SU-DHL-6 (cell line): Measurements from ENCODE around the gene PDGFB.
"Not testable (repeated sequence)": the region's sequence is repeated elsewhere in the genome, so short reads cannot be mapped to it uniquely, and the experiment has no call there.

Experiments used
- H2AFZ ChIP-seq: fragments of 200-600 bp; sonication (generic); 2 replicates; pipeline ENCODE4 v1.6.1; 2014; ENCODE audit warnings: low read depth, mild to moderate bottlenecking, moderate library complexity, mixed read lengths, antibody characterized with exemption, low read length; ENCODE audit not compliant: severe bottlenecking
- H3F3A ChIP-seq: fragments of 200-600 bp; shearing (Covaris generic); 2 replicates; pipeline ENCODE4 v1.6.0; 2016; ENCODE audit warnings: antibody characterized with exemption, mild to moderate bottlenecking; ENCODE audit not compliant: insufficient read depth
- H3K27ac ChIP-seq: fragments of 200-600 bp; sonication (generic); 2 replicates; pipeline ENCODE4 v1.5.1; 2016; ENCODE audit warnings: low read depth, mild to moderate bottlenecking, low read length, moderate library complexity, mixed read lengths
- H3K27me3 ChIP-seq: fragments of 200-600 bp; sonication (generic), shearing (Covaris generic); 2 replicates; pipeline ENCODE4 v1.6.0; 2014; ENCODE audit warnings: mild to moderate bottlenecking, low read length
- H3K36me3 ChIP-seq: fragments of 200-600 bp; sonication (generic); 2 replicates; pipeline ENCODE4 v1.6.1; 2014; ENCODE audit warnings: mild to moderate bottlenecking, low read length, mixed read lengths
- H3K4me2 ChIP-seq: fragments of 300-600, 200-600 bp; shearing (Covaris generic), sonication (generic); 2 replicates; pipeline ENCODE4 v1.6.0; 2014; ENCODE audit warnings: low read length, low read depth, mild to moderate bottlenecking; ENCODE audit not compliant: poor library complexity, severe bottlenecking
- H3K4me3 ChIP-seq: fragments of 200-600 bp; sonication (generic); 2 replicates; pipeline ENCODE4 v1.5.1; 2014; ENCODE audit warnings: antibody characterized with exemption, low read length, mild to moderate bottlenecking, mixed read lengths; ENCODE audit not compliant: insufficient read depth, poor library complexity, severe bottlenecking
- H3K79me2 ChIP-seq: fragments of 200-600 bp; sonication (generic); 2 replicates; pipeline ENCODE4 v1.6.1; 2014; ENCODE audit warnings: mild to moderate bottlenecking, low read length, moderate library complexity; ENCODE audit not compliant: insufficient read depth
- H3K9ac ChIP-seq: fragments of 200-600 bp; sonication (generic); 2 replicates; pipeline ENCODE4 v1.7.0; 2014; ENCODE audit warnings: mild to moderate bottlenecking, low read length
- H3K9me2 ChIP-seq: fragments of 200-600 bp; sonication (generic); replicated peaks from 2 replicates; pipeline ENCODE4 v1.6.1; 2014; ENCODE audit warnings: low read length; ENCODE audit not compliant: insufficient read depth
- H3K9me3 ChIP-seq: fragments of 200-600 bp; sonication (generic); 2 replicates; pipeline ENCODE4 v1.6.1; 2014; ENCODE audit warnings: low read length, mixed read lengths; ENCODE audit not compliant: insufficient read depth
- H4K20me1 ChIP-seq: fragments of 200-600 bp; sonication (generic); 2 replicates; pipeline ENCODE4 v1.6.1; 2014; ENCODE audit warnings: low read depth, mild to moderate bottlenecking, antibody characterized with exemption, low read length, moderate library complexity, mixed read lengths
- EZH2phosphoT487 ChIP-seq: fragments of 200-600 bp; sonication (generic), shearing (Covaris generic); conservative IDR thresholded peaks from 2 replicates; pipeline ENCODE4 v1.6.1; 2018; ENCODE audit warnings: mild to moderate bottlenecking, antibody characterized with exemption, low read length, moderate library complexity, mixed read lengths
- TF ChIP-seq, protein P1 (sequence below): fragments of 200-600 bp; sonication (generic); IDR thresholded peaks from one replicate; pipeline ENCODE4 v1.5.1; 2017; ENCODE audit warnings: antibody characterized with exemption, mild to moderate bottlenecking, low read length, moderate library complexity; ENCODE audit not compliant: insufficient read depth, poor library complexity, severe bottlenecking

PDGFB gene

DNA sequence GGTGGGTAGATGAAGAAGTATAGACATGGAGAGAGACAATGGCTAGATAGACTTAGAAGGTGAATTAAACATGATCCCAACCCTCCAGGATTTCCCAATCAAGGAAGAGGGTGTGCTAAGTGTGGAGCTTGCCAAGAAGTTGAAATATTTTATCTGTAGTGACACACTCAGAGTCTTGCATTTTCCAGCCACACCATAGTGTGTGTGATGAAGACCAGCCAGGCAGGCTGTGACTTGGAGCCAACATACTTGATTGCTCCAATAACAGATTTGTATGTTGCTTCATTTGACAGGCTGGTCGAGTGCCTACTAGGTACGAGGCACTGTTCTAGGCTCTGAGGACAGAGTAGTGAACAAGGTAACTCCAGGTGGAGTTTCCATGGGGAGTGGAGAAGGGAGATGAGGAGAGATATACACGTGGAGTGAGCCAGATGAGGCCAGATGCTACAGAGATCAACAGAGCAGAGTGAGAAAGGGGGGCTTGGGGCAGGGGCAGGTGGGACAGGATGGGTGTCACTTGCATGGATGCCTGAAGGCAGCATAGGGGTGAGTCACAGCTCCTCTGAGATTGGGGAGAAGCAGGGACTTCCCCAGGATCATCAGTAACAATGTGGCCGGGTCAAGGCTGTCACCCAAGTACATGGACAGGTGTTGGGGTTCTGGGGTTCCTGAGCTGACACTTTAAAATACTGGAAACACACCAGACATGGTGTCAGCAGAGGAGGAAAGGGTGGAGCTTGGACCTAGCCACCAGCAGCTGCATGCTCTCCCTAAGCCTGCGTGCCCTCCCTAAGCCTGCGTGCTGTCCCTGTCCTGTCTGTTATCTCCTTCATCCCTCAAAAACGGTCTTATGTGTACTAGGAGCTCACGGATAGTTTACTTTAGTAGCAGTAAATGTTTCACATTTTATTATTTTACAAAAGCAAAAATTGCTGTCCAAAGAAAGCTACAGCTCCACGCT is 23.6 kb downstream of the PDGFB start:
- Histone ChIP-seq H2AFZ (no peak overlapping the region), H3K9me3 (no peaks in the 10 kb centered on the region), H3K9me2 (no peaks in the 10 kb centered on the region), H3K9ac (no peak overlapping the region), H3K79me2 (no peaks in the 10 kb centered on the region), H3K4me2 (no peak overlapping the region), H3F3A (no peaks in the 10 kb centered on the region), H4K20me1 (no peaks in the 10 kb centered on the region), H3K4me3 (no peak overlapping the region), H3K27me3 (no peaks in the 10 kb centered on the region), H3K36me3 (no peaks in the 10 kb centered on the region), H3K27ac (no peak overlapping the region)
- no peak for TF ChIP-seq EZH2phosphoT487
- TF ChIP-seq, protein P1, sequence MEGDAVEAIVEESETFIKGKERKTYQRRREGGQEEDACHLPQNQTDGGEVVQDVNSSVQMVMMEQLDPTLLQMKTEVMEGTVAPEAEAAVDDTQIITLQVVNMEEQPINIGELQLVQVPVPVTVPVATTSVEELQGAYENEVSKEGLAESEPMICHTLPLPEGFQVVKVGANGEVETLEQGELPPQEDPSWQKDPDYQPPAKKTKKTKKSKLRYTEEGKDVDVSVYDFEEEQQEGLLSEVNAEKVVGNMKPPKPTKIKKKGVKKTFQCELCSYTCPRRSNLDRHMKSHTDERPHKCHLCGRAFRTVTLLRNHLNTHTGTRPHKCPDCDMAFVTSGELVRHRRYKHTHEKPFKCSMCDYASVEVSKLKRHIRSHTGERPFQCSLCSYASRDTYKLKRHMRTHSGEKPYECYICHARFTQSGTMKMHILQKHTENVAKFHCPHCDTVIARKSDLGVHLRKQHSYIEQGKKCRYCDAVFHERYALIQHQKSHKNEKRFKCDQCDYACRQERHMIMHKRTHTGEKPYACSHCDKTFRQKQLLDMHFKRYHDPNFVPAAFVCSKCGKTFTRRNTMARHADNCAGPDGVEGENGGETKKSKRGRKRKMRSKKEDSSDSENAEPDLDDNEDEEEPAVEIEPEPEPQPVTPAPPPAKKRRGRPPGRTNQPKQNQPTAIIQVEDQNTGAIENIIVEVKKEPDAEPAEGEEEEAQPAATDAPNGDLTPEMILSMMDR: no peak

DNA sequence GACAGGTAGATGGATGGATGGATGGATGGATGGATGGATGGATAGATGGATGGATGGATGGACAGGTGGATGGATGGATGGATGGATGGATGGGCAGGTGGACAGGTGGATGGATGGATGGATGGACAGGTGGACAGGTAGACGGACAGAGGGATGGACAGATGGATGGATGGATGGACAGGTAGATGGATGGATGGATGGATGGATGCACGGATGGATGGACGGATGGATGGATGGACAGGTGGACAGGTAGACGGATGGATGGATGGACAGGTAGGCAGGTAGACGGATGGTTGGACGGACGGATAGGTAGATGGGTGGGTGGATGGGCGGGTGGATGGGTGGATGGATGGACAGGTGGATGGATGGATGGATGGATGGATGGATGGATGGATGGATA is 24.3 kb downstream of the PDGFB start:
- no peaks in the 10 kb centered on the region for H3K36me3 ChIP-seq
- no peaks in the 10 kb centered on the region for H3K9me2 ChIP-seq
- TF ChIP-seq EZH2phosphoT487: no peak
- TF ChIP-seq, protein P1: no peak
- no peak overlapping the region for H2AFZ ChIP-seq
- H3K4me3 ChIP-seq: no peak overlapping the region
- H3K27ac ChIP-seq: no peak overlapping the region
- no peaks in the 10 kb centered on the region for H3K27me3 ChIP-seq
- no peaks in the 10 kb centered on the region for H4K20me1 ChIP-seq
- H3K4me2 ChIP-seq: no peak overlapping the region
- no peaks in the 10 kb centered on the region for H3K79me2 ChIP-seq
- H3K9ac ChIP-seq: no peak overlapping the region
- H3K9me3 ChIP-seq: no peaks in the 10 kb centered on the region
- no peaks in the 10 kb centered on the region for H3F3A ChIP-seq

DNA sequence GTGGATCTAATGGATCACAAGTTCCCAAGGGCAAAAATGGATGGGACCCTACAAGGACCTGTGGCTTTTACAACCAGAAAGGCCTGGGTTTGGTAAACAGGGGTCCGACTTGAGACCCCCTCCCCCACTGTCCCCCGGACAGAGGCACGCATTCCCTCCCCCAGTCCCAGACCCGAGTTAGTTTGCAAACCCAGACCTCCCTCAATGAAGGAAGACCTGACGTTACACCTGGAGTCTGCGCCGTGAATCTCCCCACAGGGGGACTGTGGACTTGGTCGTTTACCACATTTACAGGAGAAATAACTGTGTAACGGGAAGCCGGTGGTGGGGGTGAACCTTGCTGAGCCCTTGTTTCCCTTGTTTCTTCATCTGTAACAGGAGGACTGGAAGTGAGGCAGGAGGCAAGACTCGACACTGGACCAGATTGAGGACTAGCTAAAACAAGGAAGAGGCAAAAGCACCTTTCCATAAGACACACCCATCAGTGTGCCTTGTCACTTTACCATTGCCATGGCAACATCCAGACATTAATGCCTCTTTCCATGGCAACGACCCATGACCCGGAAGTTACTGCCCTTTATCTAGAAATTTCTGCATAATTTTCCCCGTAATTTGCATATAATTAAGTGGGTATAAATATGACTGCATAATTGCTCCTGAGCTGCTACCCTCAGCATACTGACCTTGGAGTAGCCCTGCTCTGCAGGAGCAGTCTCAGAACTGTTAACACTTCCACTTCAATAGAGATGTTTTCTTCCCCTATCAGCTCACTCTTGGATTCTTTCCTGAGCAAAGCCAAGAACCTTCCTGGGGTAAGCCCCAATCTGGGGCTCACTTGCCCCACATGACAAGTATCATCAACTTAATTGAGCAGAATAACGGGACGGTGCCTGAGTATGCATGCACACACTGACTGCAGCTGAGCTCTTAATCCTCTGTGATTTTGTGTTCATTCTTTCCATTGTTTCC is 25.4 kb downstream of the PDGFB start:
- H3K27me3 ChIP-seq: no peaks in the 10 kb centered on the region
- H3K79me2 ChIP-seq: no peaks in the 10 kb centered on the region
- no peaks in the 10 kb centered on the region for H3K36me3 ChIP-seq
- no peak overlapping the region for H3K4me3 ChIP-seq
- no peak overlapping the region for H3K9ac ChIP-seq
- no peak for TF ChIP-seq EZH2phosphoT487
- TF ChIP-seq, protein P1: no peak
- H3K27ac ChIP-seq: no peak overlapping the region
- H2AFZ ChIP-seq: no peak overlapping the region
- H3K9me2 ChIP-seq: no peaks in the 10 kb centered on the region
- no peaks in the 10 kb centered on the region for H4K20me1 ChIP-seq
- H3F3A ChIP-seq: no peaks in the 10 kb centered on the region
- H3K4me2 ChIP-seq: no peak overlapping the region
- no peaks in the 10 kb centered on the region for H3K9me3 ChIP-seq

DNA sequence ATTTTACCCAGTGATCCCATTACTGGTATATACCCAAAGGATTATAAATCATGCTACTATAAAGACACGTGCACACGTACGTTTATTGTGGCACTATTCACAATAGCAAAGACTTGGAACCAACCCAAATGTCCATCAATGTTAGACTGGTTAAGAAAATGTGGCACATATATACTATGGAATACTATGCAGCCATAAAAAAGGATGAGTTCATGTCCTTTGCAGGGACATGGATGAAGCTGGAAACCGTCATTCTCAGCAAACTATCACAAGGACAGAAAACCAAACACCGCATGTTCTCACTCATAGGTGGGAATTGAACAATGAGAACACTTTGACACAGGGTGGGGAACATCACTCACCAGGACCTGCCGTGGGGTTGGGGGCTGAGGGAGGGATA is 26.4 kb downstream of the PDGFB start:
- not testable (repeated sequence) for H3K36me3 ChIP-seq, H3K27ac ChIP-seq, H3F3A ChIP-seq, H3K9ac ChIP-seq, H3K9me2 ChIP-seq, H3K79me2 ChIP-seq, H3K4me2 ChIP-seq, H2AFZ ChIP-seq, H4K20me1 ChIP-seq, H3K27me3 ChIP-seq, H3K9me3 ChIP-seq, H3K4me3 ChIP-seq
